HCT116 (cell line): Measurements from ENCODE around the gene PAQR8. TPM values are rescaled to one million over a fixed set of nuclear protein-coding genes. Genes with fewer than 3 reads are reported as not detected.

ENCODE experiments used
- ATAC-seq: fragments of 200-7000 bp; cut with Tn5 transposase; 2 replicates; pipeline ENCODE4 v1.9.1; 2020; ENCODE audit warnings: mild to moderate bottlenecking, moderate library complexity
- BruUV-seq: library from RNA; stranded (reverse); fragments of 400-500 nt; replicated peaks from 2 replicates; lab custom pipeline; 2021; lab: Mats Ljungman, UMichigan
- CTCF ChIA-PET: fragments of 300-600 bp; sonication (Branson Sonifier 250); formaldehyde crosslinking; loops from one replicate; lab custom pipeline; 2021; ENCODE audit warnings: antibody characterized with exemption; lab: Charles Lee
- POLR2A ChIA-PET: fragments of 300-600, 350-600 bp; sonication (Branson Sonifier 250); formaldehyde crosslinking; loops from one replicate; lab custom pipeline; 2021; ENCODE audit warnings: antibody characterized with exemption; lab: Charles Lee
- RAD21 ChIA-PET, 2 experiments: fragments of 300-600 bp; sonication (Branson Sonifier 250); formaldehyde crosslinking; loops; one replicate each; lab custom pipeline; 2023; ENCODE audit warnings: low total read pairs in 2 of 2; ENCODE audit not compliant: uncharacterized antibody in 2 of 2, unreplicated experiment in 2 of 2, low non-redundant PET in 1 of 2; lab: Charles Lee
- DNase-seq: peaks from one replicate; pipeline ENCODE4 v3.0.0-alpha.2; 2010; ENCODE audit warnings: low read depth, low spot score
- H2AFZ ChIP-seq: fragments of 200-600 bp; shearing (Covaris generic), sonication (generic); 2 replicates; pipeline ENCODE4 v1.6.1; 2017; ENCODE audit warnings: low read depth, mixed run types, mixed read lengths, antibody characterized with exemption, low read length; ENCODE audit not compliant: poor library complexity, severe bottlenecking
- H3K27ac ChIP-seq: 2 replicates; pipeline ENCODE4 v1.5.1; 2012; ENCODE audit warnings: low read depth, low read length
- H3K27me3 ChIP-seq: fragments of 200-600 bp; sonication (generic); 2 replicates; pipeline ENCODE4 v1.6.1; 2016; ENCODE audit warnings: mixed run types, low read length, mixed read lengths; ENCODE audit not compliant: insufficient read depth
- H3K36me3 ChIP-seq, 2 experiments: fragments of 200-500 bp in 1 of 2; fragments of 200-600 bp in 1 of 2; sonication (Bioruptor generic) in 1 of 2; sonication (generic) in 1 of 2; 2 replicates each; pipeline versions ENCODE4 v1.5.1 to v1.6.1; 2014 to 2016; ENCODE audit warnings: low read length in 2 of 2, inconsistent platforms in 1 of 2, mixed read lengths in 1 of 2, mixed run types in 1 of 2; ENCODE audit not compliant: insufficient read depth in 2 of 2, control insufficient read depth in 1 of 2
- H3K4me1 ChIP-seq, 2 experiments: fragments of 200-600 bp in 1 of 2; sonication (generic) in 1 of 2; 2 replicates each; pipeline versions ENCODE4 v1.5.1 to v1.6.1; 2012 to 2017; ENCODE audit warnings: low read length in 2 of 2, inconsistent platforms in 1 of 2, mild to moderate bottlenecking in 1 of 2, mixed read lengths in 1 of 2, mixed run types in 1 of 2, moderate library complexity in 1 of 2; ENCODE audit not compliant: insufficient read depth in 2 of 2, control insufficient read depth in 1 of 2
- H3K4me2 ChIP-seq: fragments of 200-600 bp; sonication (generic); 2 replicates; pipeline ENCODE4 v1.6.1; 2017; ENCODE audit warnings: mixed run types, low read length, mixed read lengths
- H3K4me3 ChIP-seq, 2 experiments: fragments of 200-600 bp in 1 of 2; sonication (generic) in 1 of 2; replicated peaks in 1 of 2; 2 replicates each; pipeline ENCODE4 v1.5.1; 2011 to 2016; ENCODE audit warnings: low read length in 2 of 2, control low read depth in 1 of 2, low read depth in 1 of 2, mild to moderate bottlenecking in 1 of 2, mixed read lengths in 1 of 2, mixed run types in 1 of 2
- H3K79me2 ChIP-seq: fragments of 200-600 bp; sonication (generic); 2 replicates; pipeline ENCODE4 v1.6.1; 2017; ENCODE audit warnings: mild to moderate bottlenecking, mixed run types, low read length, moderate library complexity, mixed read lengths; ENCODE audit not compliant: insufficient read depth
- H3K9ac ChIP-seq: fragments of 200-600 bp; sonication (generic); 2 replicates; pipeline ENCODE4 v1.6.1; 2016; ENCODE audit warnings: low read length, mixed read lengths
- H3K9me2 ChIP-seq: fragments of 200-600 bp; sonication (generic), shearing (Covaris generic); 2 replicates; pipeline ENCODE4 v1.6.1; 2017; ENCODE audit warnings: mixed run types, mild to moderate bottlenecking, moderate library complexity; ENCODE audit not compliant: insufficient read depth
- H3K9me3 ChIP-seq, 2 experiments: fragments of 200-500 bp in 1 of 2; fragments of 200-600 bp in 1 of 2; sonication (Bioruptor generic) in 1 of 2; sonication (generic) in 1 of 2; 2 replicates each; pipeline ENCODE4 v1.6.1; 2014 to 2017; ENCODE audit warnings: low read length in 2 of 2, mixed read lengths in 2 of 2, inconsistent platforms in 1 of 2, low read depth in 1 of 2, mild to moderate bottlenecking in 1 of 2, mixed run types in 1 of 2, moderate library complexity in 1 of 2; ENCODE audit not compliant: control insufficient read depth in 1 of 2, insufficient read depth in 1 of 2
- H4K20me1 ChIP-seq: fragments of 200-600 bp; sonication (generic), shearing (Covaris generic); 2 replicates; pipeline ENCODE4 v1.6.1; 2017; ENCODE audit warnings: mixed run types, mild to moderate bottlenecking, moderate library complexity; ENCODE audit not compliant: insufficient read depth
- CBX3 ChIP-seq: IDR thresholded peaks from 2 replicates; pipeline ENCODE4 v1.6.1; 2012; ENCODE audit warnings: low read depth
- CEBPB ChIP-seq: IDR thresholded peaks from 2 replicates; pipeline ENCODE4 v1.6.1; 2012; ENCODE audit warnings: low read depth
- EGR1 ChIP-seq: IDR thresholded peaks from 2 replicates; pipeline ENCODE4 v1.6.1; 2012; ENCODE audit warnings: low read depth
- REST ChIP-seq: IDR thresholded peaks from 2 replicates; pipeline ENCODE4 v1.6.1; 2012; ENCODE audit warnings: low read depth
- SRF ChIP-seq: IDR thresholded peaks from 2 replicates; pipeline ENCODE4 v1.6.1; 2012; ENCODE audit warnings: low read depth
- TCF7L2 ChIP-seq: IDR thresholded peaks from 2 replicates; pipeline ENCODE4 v1.7.0; 2011; ENCODE audit warnings: borderline replicate concordance, inconsistent platforms; ENCODE audit not compliant: insufficient read depth, insufficient read length; ENCODE audit errors: extremely low read depth
- ZFX ChIP-seq: fragments of 450-650 bp; IDR thresholded peaks from 2 replicates; pipeline ENCODE4 v1.6.1; 2017
- ZNF274 ChIP-seq: fragments of 200-500 bp; sonication (Bioruptor generic); IDR thresholded peaks from 2 replicates; pipeline ENCODE4 v1.6.1; 2014; ENCODE audit warnings: mild to moderate bottlenecking, low read depth, low read length, inconsistent platforms
- intact Hi-C: fragments of 100-400 bp; cut with micrococcal nuclease; formaldehyde crosslinking; loops from 2 replicates; pipeline ENCODE4 v1.10.0; 2022
- total RNA-seq: library from RNA; stranded (reverse); gene quantifications from one replicate; pipeline ENCODE4 v1.2.1, GENCODE V29; 2021; ENCODE audit not compliant: unreplicated experiment

Gene PAQR8
- total RNA-seq, 1 experiment from 2014 or later = 5.9 TPM

GRCh38 chr6:52360028-52360427 is 1.9 kb upstream of the PAQR8 start:
- intact Hi-C loops = no loop called here
- no peak overlapping the region for H3K9ac ChIP-seq
- peaks cover 13% of the 10 kb centered on the region; the same call in 1 of the 2 replicates for H3K79me2 ChIP-seq
- H4K20me1 ChIP-seq = no peaks in the 10 kb centered on the region
- no TSS peak for BruUV-seq
- H3K4me1 ChIP-seq = peaks cover 3 to 19% of the 10 kb centered on the region in 2 experiments; a peak in 3 of 4 replicates
- ChIA-PET CTCF (no interaction called here), RAD21 (no interaction called here), POLR2A (interaction anchor here (1.1 kb wide), 1 partner anchor 75 kb away, joined by 3 read pairs; no protein-coding TSS in a partner anchor)
- ATAC-seq = no peak
- H3K4me3 ChIP-seq = no peak overlapping the region
- TF ChIP-seq EGR1 (no peak), REST (no peak), CBX3 (no peak), CEBPB (no peak), ZNF274 (no peak), TCF7L2 (no peak), SRF (no peak), ZFX (no peak)
- DNase-seq = no peak
- peaks cover 5% of the 10 kb centered on the region; the same call in 1 of the 2 replicates for H3K9me2 ChIP-seq
- no peak overlapping the region for H3K27ac ChIP-seq
- no peaks in the 10 kb centered on the region for H3K27me3 ChIP-seq
- no peak overlapping the region for H3K4me2 ChIP-seq
- peak overlapping the region; percentile 37 for H2AFZ ChIP-seq
- no peaks in the 10 kb centered on the region for H3K9me3 ChIP-seq
- H3K36me3 ChIP-seq = no peaks in the 10 kb centered on the region
